ENCODE data around the gene KCNC1.

KCNC1 gene

DNA sequence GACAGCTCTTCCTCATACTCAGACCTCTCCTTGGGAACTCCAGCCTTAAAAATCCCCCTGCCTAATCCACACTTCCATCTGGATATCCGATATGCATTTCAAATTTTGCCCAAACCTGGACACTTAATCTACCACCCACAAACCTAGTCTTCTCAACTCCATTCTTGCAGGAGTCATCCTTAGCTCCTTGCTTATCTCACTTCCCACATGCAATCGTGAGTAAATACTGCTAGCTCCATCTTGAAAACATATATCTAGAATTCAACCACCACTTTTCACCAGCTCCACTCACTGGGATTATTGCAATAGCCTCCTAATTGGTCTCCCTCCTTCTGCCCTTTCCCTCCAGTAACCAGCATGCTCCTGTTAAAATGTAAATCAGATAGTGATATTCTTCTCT lies 17.8 kb upstream of the KCNC1 start:
- no peak for DNase-seq

DNA sequence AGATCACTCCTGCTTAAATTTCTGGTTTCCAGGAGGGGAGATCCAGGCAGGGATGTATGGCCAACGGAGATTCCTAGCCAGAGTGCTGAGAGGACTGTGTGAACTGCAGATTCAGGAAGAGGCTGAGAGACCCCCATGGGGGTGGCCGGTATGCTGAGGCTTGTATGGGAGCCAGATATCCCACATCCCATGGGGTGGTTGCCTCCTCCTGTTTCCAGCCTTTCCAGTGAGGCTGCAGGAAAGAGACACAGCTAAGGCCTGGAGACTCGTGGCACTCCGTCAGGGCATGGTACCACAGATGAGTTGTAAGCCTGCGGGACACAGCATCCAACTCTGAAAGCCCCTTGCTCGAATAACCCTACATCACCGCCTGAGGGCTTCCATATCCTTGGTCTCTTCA lies 16.6 kb upstream of the KCNC1 start:
- DNase-seq = no peak

DNA sequence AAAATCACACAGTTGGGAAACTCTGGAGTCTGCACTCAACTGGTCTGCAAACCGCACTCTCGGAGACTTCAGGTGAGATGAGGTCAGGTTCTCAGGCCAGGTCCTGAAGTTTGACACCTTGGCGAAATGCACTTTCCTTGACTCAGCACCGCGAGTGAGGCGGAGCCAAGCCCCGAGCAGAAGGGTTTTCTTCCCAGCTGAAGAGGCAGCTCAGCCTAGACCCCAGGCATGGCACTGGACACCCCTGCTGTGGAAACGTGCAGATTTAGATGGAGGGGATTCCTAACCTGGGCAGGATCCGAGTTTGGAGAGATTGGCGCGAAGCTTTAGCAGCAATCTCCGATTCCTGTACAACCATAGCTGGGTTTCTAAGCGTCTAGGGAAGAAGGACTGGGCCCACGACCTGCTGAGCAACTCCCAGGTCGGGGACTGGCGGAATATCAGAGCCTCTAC lies 16.0 kb upstream of the KCNC1 start:
- no peak for DNase-seq

DNA sequence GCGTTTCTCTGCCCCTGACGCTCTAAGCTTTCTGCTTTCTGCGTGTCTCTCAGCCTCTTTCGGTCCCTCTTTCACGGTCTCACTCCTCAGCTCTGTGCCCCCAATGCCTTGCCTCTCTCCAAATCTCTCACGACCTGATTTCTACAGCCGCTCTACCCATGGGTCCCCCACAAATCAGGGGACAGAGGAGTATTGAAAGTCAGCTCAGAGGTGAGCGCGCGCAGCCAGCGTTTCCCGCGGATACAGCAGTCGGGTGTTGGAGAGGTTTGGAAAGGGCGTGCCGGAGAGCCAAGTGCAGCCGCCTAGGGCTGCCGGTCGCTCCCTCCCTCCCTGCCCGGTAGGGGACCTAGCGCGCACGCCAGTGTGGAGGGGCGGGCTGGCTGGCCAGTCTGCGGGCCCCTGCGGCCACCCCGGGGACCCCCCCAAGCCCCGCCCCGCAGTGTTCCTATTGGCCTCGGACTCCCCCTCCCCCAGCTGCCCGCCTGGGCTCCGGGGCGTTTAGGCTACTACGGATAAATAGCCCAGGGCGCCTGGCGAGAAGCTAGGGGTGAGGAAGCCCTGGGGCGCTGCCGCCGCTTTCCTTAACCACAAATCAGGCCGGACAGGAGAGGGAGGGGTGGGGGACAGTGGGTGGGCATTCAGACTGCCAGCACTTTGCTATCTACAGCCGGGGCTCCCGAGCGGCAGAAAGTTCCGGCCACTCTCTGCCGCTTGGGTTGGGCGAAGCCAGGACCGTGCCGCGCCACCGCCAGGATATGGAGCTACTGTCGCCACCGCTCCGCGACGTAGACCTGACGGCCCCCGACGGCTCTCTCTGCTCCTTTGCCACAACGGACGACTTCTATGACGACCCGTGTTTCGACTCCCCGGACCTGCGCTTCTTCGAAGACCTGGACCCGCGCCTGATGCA lies 15.3 kb upstream of the KCNC1 start, which contains the start of gene MYOD1:
MYOD1 (plus strand) TSS at position 544 of the 910 bp plus-strand sequence; CDS start at position 756, 212 bp downstream.
- DNase-seq = peak; percentile 86

DNA sequence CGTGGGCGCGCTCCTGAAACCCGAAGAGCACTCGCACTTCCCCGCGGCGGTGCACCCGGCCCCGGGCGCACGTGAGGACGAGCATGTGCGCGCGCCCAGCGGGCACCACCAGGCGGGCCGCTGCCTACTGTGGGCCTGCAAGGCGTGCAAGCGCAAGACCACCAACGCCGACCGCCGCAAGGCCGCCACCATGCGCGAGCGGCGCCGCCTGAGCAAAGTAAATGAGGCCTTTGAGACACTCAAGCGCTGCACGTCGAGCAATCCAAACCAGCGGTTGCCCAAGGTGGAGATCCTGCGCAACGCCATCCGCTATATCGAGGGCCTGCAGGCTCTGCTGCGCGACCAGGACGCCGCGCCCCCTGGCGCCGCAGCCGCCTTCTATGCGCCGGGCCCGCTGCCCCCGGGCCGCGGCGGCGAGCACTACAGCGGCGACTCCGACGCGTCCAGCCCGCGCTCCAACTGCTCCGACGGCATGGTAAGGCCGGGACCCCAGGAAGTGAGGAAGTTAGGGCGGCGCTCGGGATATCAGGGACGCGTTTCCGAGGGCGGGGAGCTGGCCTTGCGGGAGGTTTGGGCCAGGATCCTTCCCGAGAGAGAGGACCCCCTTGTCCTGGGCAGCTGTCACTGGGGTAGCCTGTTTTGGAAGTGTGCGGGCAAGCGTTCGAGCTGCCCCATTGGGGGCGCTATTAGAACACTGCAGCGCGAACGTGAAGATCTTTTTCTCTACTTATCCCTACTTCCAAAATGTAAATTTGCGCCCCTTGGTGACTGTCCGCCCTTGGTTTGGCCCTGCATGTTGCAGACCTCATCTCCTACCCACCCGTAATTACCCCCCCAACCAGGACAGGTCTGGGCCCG lies 14.4 kb upstream of the KCNC1 start:
- no peak for DNase-seq

DNA sequence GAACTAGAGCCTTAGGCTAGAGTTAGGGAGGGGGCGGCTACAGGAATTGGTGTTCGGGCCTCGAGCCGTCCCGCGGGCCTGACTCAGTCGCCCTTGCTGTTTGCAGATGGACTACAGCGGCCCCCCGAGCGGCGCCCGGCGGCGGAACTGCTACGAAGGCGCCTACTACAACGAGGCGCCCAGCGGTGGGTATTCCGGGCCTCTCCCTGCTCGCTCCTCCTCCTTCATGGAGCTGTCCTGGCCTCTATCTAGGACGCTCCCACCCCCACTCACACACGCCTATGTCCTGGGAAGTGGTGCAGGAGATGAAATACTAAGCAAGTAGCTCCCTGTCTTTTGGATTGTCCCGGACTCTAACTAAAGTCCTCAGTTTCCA lies 13.8 kb upstream of the KCNC1 start:
- no peak for DNase-seq

DNA sequence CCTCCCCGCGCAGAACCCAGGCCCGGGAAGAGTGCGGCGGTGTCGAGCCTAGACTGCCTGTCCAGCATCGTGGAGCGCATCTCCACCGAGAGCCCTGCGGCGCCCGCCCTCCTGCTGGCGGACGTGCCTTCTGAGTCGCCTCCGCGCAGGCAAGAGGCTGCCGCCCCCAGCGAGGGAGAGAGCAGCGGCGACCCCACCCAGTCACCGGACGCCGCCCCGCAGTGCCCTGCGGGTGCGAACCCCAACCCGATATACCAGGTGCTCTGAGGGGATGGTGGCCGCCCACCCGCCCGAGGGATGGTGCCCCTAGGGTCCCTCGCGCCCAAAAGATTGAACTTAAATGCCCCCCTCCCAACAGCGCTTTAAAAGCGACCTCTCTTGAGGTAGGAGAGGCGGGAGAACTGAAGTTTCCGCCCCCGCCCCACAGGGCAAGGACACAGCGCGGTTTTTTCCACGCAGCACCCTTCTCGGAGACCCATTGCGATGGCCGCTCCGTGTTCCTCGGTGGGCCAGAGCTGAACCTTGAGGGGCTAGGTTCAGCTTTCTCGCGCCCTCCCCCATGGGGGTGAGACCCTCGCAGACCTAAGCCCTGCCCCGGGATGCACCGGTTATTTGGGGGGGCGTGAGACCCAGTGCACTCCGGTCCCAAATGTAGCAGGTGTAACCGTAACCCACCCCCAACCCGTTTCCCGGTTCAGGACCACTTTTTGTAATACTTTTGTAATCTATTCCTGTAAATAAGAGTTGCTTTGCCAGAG lies 13.2 kb upstream of the KCNC1 start:
- DNase-seq = no peak

DNA sequence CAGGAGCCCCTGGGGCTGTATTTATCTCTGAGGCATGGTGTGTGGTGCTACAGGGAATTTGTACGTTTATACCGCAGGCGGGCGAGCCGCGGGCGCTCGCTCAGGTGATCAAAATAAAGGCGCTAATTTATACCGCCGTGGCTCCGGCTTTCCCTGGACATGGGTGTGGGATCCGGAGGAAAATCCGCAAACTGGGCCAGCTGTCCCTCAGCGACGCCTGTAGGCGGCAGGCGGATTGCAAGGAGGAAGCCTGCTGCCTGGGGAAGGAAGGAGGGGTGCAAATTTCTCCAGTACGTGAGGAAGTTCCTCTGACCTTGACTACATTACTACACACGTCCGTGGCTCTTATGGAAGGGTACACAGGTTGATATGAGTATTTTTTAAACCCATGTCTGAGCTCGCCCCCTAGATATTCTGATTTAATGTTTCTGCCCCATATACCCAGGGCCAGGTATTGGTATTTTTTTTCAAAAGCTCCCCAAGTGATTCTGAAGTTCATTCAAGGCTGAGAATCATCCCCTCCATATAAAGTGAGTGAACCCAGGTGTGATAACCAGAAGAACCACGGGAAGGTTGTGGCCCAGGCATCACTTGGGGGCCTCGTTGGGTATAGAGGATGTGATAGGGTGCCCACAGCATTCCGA lies 12.5 kb upstream of the KCNC1 start:
- peak; percentile 42 for DNase-seq

DNA sequence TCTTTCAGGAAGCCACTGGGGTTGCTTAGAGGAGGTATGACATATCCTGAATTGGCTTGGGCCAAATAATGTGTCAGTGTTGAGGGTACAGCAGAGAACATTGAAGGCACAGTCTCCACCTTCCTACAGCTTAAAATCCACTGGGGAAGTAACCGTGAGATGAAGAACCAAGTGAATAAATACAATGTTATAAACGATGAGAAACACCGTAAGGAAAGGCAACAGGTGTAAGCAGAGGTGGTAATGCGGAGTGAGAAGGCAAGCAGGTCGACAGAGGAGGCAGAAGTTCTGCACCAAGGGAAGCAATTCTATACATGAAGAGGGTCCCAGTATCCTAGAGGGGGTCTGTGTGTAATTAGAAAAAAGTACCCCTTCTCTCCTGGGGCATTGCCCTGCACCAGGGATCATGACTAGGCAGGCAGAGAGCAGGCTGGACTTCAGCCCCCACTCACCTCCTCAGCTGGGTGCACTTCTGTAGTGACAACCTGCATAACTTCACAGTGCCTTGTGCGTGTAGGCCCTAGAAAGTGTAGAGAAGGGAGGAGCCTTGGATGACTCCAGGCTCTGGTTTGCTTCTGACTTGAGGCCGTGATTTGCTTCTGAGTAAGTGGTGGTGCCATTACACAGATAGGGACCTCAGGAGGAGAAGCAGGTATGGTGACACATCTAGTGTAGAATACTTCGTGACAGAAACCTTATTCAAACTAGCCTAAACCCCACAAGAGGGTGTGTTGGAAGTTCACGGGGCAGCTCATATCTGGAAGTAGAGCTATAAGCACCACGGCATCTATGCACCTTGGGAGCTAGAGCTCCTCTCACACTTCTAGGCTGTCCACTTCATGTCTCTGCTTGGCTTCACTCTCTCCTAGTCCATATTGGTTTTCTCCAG lies 10.3 kb upstream of the KCNC1 start:
- DNase-seq = no peak

DNA sequence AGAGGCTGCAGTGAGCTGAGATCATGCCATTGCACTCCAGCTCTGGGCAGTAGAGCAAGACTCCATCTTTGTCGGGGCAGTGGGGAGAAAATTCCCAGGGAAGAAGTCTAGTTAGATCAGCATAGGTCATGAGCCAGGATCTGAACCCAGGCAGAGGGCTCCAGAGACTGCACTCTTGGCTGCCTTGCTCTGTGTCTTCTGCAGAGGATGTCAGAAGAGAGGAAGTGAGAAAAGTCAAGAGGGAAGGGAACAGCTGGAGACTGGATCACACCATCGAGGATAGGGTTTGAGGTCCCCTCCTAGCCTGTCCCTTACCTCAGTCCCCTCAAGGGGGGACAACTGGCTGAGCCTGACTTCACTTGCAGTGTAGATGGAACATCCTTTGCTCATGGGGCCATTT lies 9.4 kb upstream of the KCNC1 start:
- DNase-seq = no peak

DNA sequence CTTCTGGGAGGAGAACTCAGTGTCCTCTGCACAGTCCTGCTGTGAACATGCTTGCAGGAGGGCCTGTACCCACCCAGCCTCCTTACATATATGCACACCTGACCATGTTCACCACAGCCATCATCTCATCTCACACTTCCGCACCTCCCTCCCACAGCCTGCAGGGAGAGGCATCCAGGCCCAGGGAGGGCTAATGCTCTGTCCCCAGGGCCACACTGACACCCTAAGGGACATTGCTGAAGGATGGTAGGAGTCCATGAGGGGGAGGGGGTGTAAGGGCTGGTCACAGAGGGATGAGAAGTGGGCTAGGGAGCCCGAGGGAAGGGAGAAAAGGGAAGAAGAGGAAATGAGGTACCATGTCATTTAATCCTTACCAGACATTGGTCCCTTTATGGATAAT lies 4.4 kb upstream of the KCNC1 start:
- no peak for DNase-seq

DNA sequence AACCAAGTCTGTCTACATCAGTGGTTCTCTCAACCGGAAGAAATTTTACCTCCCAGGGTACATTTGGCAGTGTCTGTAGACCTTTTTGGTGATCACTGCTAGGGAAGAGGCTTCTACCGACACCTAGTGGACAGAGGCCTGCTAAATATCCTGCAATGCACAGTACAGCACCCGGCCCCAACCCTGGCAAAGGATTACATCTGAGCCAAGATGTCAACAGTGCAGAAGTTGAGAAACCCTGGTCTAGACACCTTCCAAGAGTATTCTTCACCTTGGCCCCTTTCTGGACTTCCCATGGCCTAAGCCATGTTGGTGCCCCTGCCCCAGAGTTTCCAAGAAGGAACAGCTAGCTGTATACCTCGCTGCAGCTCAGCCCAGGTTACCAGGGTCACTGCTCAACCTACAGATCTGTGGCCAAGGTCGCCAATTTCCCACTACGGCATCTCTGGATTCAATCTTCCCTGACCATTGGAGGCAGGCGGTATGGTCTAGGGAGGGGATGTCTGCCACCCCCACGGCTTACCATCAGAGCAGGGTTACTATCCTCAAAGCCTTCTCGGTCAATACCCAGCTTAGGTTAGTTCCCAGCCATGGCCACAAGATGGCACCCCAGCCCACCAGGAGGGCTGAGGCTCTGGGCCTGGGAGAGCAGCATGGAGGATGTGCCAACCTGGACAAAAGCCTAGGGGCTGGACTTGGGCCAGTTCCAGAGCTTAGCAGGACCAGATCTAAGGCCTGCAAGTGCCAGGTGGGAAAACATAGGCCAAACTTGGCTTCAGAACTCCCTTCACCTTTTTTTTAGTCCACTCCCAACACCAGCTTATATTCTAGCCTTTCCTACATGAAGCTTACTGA lies 3.7 kb upstream of the KCNC1 start:
- peak; percentile 83 for DNase-seq

DNA sequence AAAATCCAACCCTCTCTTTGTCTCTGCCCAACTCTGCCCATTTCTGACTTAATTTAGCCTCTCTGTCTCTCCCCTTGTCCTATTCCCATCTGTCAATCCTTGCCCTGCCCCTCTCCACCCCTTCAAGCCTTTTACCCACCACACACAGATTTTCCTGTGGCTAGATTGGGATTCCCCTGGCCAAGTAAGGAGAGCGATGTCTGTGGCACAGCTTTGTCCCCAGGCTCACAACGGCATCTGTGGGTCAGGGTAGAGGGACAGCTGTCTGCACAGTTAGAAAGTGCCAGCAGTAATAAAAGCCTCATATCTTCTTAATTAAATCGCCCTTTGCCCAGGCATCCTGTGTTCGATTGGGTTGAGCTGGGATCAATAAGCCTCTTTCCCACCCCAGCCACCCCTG lies 1.3 kb upstream of the KCNC1 start:
- DNase-seq = no peak

DNA sequence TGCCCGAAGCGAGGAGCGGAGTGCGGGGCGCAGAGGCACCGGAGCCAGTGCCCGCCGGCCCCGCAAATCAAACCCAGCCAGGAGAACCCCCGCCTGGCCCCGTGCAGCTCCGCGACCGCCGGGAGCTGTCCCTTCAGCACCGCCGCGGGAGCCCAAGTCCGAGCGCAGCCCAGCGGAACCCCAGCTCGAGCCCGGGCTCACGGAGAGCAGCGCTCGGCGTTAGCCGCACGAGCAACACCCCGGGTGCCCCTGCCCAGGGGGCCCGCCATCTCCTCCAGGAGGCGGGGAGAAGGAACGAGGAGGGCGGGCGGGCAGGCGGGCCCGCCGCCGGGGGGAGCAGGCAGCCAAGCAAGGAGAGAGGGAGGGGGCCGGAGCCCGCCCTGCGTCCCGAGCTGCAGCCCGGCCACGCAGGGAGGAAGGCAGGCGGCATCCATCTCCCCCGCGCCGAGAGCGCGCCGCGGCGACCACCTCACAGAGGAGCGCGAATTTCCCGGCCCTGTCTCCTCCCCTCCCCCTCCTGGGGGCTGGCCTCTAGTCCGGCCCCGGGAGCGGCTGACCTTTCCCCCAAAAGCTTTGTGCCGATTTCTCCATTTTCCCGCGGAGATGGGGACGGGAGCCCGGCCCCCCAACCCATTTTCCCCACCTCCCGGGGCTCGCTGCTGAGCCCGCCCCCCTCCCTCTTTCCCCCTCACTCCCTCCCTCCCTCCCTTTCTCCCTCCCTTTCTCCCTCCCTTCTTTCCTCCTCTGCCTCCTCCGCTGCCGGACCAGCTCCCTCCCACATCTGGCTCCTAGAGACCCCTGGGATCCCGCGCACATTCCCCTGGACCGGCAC lies 621 bp downstream of the KCNC1 start:
- DNase-seq = peak; percentile 88

DNA sequence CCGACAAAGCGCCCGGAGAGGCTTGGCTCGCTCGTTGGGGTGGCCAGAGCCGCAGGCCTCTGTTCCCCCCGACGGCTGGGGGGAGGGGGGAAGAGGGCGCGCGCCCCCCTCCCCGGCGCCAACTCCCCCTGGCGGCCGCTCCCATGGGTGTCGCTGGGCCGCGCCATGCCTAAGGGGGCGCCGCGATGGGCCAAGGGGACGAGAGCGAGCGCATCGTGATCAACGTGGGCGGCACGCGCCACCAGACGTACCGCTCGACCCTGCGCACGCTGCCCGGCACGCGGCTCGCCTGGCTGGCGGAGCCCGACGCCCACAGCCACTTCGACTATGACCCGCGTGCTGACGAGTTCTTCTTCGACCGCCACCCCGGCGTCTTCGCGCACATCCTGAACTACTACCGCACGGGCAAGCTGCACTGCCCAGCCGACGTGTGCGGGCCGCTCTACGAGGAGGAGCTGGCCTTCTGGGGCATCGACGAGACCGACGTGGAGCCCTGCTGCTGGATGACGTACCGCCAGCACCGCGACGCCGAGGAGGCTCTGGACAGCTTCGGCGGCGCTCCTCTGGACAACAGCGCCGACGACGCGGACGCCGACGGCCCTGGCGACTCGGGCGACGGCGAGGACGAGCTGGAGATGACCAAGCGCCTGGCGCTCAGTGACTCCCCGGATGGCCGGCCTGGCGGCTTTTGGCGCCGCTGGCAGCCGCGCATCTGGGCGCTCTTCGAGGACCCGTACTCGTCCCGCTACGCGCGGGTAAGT lies 1.4 kb downstream of the KCNC1 start:
- no peak for DNase-seq

DNA sequence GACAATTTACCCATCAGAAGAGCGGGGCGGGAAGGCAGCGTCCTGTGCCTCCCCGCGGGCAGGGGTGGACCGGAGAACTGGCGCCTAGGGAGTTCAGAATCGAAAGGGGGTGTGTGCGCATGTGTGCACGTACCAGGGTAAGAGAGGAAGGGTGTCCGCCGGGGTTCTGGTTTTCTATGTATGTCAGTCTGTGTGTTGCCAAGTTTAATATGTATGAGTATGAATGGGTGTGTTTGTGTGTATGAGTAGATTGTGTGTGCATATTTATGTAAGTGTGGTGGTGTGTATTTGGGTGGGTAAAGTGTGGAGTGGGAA lies 2.0 kb downstream of the KCNC1 start:
- no peak for DNase-seq

DNA sequence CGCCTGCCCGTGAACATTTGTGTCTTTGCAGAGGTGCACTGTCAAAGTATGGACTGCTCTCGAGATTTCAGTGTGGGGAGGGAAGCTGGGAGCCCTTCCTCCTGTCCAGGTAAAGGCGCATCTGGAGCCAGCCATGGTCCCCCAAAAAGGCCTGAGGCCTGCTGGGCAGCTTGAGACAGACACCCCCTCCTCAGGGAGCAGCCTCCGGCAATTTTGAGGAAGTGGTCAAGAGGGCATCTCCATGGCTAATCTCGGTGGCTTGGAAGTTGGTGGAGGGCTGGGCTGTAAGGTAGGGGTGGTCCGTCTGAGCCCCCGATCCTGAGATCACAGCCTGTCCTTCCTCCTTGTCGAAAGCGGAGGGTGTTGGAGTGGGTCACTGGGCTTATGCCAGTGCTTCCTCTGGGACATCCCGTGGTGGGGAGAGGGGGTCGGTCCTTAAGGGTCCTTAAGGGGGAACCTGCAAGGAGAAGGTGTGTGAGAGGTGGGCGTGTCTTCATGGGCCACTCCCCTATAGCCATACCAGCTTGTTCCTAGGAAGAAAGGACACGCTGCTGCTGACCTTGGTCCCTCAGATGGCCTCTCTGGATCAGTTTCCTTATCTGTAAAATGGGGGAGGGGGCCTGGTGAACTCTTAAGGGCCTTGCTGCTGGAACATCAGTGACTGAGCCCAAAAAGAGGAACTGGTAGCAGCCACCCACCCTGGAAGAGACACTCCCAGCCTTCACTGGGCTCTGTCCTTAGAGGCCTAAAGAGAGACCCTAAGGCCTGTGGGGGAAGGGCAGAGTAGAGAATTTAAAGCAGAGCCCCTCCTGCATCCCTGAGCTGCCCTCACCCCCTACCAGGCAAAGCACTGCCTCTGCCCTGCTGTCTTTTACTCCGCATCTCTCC lies 2.6 kb downstream of the KCNC1 start:
- no peak for DNase-seq
